GM23338 (cell line): ENCODE data around the gene RCSD1. TPM values are rescaled to one million over a fixed set of nuclear protein-coding genes. Genes with fewer than 3 reads are reported as not detected.

Source experiments
- ATAC-seq: fragments of 200-7000 bp; cut with Tn5 transposase; 3 replicates; pipeline ENCODE4 v1.9.1; 2020
- DNase-seq: peaks from one replicate; pipeline ENCODE4 v3.0.0-alpha.2; 2015; ENCODE audit warnings: low spot score
- H2AFZ ChIP-seq: fragments of 200-600 bp; sonication (generic); 2 replicates; pipeline ENCODE4 v1.8.0; 2016; ENCODE audit warnings: antibody characterized with exemption, mild to moderate bottlenecking, moderate library complexity
- H3F3A ChIP-seq: fragments of 200-600 bp; sonication (generic); replicated peaks from 2 replicates; pipeline ENCODE4 v1.8.0; 2017; ENCODE audit warnings: antibody characterized with exemption, mixed run types, low read depth
- H3K27ac ChIP-seq: fragments of 200-600 bp; sonication (generic); 2 replicates; pipeline ENCODE4 v1.6.1; 2016; ENCODE audit warnings: low read depth
- H3K27me3 ChIP-seq: fragments of 200-600 bp; sonication (generic); 2 replicates; pipeline ENCODE4 v1.8.0; 2016; ENCODE audit warnings: mild to moderate bottlenecking, mixed run types, moderate library complexity; ENCODE audit not compliant: insufficient read depth
- H3K36me3 ChIP-seq: fragments of 200-600 bp; sonication (generic); 2 replicates; pipeline ENCODE4 v1.8.0; 2016; ENCODE audit warnings: mild to moderate bottlenecking; ENCODE audit not compliant: insufficient read depth
- H3K4me1 ChIP-seq: fragments of 200-600 bp; sonication (generic); 2 replicates; pipeline ENCODE4 v1.8.0; 2016; ENCODE audit warnings: mild to moderate bottlenecking, moderate library complexity; ENCODE audit not compliant: insufficient read depth
- H3K4me2 ChIP-seq: fragments of 200-600 bp; sonication (generic); 2 replicates; pipeline ENCODE4 v1.7.1; 2017; ENCODE audit warnings: mixed run types
- H3K4me3 ChIP-seq: fragments of 200-600 bp; sonication (generic); 2 replicates; pipeline ENCODE4 v1.6.1; 2016; ENCODE audit warnings: mixed run types
- H3K79me2 ChIP-seq: fragments of 200-600 bp; sonication (generic); replicated peaks from 2 replicates; pipeline ENCODE4 v1.8.0; 2017; ENCODE audit warnings: mild to moderate bottlenecking; ENCODE audit not compliant: insufficient read depth
- H3K9me2 ChIP-seq: fragments of 200-600 bp; sonication (generic); 2 replicates; pipeline ENCODE4 v1.8.0; 2017; ENCODE audit not compliant: insufficient read depth
- H4K20me1 ChIP-seq: fragments of 200-600 bp; sonication (generic); replicated peaks from 2 replicates; pipeline ENCODE4 v1.8.0; 2017; ENCODE audit warnings: mild to moderate bottlenecking; ENCODE audit not compliant: insufficient read depth
- H3K27ac Mint-ChIP-seq: 2 replicates; pipeline ENCODE4 v1.8.0; 2020; ENCODE audit warnings: inconsistent platforms, mild to moderate bottlenecking, moderate library complexity, mixed read lengths
- H3K27me3 Mint-ChIP-seq: 3 replicates; pipeline ENCODE4 v1.8.0; 2022; ENCODE audit warnings: low read depth, mild to moderate bottlenecking, moderate library complexity, mixed read lengths, inconsistent platforms; ENCODE audit not compliant: insufficient read depth, poor library complexity
- H3K36me3 Mint-ChIP-seq: 3 replicates; pipeline ENCODE4 v1.8.0; 2021; ENCODE audit warnings: low read depth, mild to moderate bottlenecking, inconsistent platforms, moderate library complexity, mixed read lengths
- H3K4me1 Mint-ChIP-seq: 3 replicates; pipeline ENCODE4 v1.8.0; 2020; ENCODE audit warnings: mild to moderate bottlenecking, inconsistent platforms, mixed read lengths
- H3K4me3 Mint-ChIP-seq: 3 replicates; pipeline ENCODE4 v1.8.0; 2021; ENCODE audit warnings: moderate library complexity, mild to moderate bottlenecking, inconsistent platforms, mixed read lengths
- H3K9me3 Mint-ChIP-seq: 3 replicates; pipeline ENCODE4 v1.8.0; 2020; ENCODE audit warnings: moderate library complexity, mild to moderate bottlenecking, inconsistent platforms, mixed read lengths
- CREB1 ChIP-seq: fragments of 250-450 bp; sonication (Bioruptor Pico); IDR thresholded peaks from 2 replicates; pipeline ENCODE4 v1.5.0; 2020; ENCODE audit warnings: low read depth, mild to moderate bottlenecking, moderate library complexity
- ETS1 ChIP-seq: IDR thresholded peaks from 2 replicates; pipeline ENCODE4 v1.6.1; 2016; ENCODE audit warnings: antibody characterized with exemption
- EZH2 ChIP-seq: fragments of 200-600 bp; sonication (generic); IDR thresholded peaks from one replicate; pipeline ENCODE4 v1.8.0; 2017; ENCODE audit warnings: antibody characterized with exemption, mild to moderate bottlenecking, low read depth; ENCODE audit not compliant: unreplicated experiment
- EZH2phosphoT487 ChIP-seq: fragments of 200-600 bp; sonication (generic); IDR thresholded peaks from one replicate; pipeline ENCODE4 v1.8.1; 2018; ENCODE audit warnings: antibody characterized with exemption; ENCODE audit not compliant: unreplicated experiment
- JUNB ChIP-seq: IDR thresholded peaks from one replicate; pipeline ENCODE4 v1.6.1; 2016; ENCODE audit warnings: antibody characterized with exemption; ENCODE audit not compliant: unreplicated experiment
- NANOG ChIP-seq: IDR thresholded peaks from 2 replicates; pipeline ENCODE4 v1.6.1; 2016; ENCODE audit warnings: antibody characterized with exemption, borderline replicate concordance
- POLR2AphosphoS5 ChIP-seq: IDR thresholded peaks from 2 replicates; pipeline ENCODE4 v1.6.1; 2016; ENCODE audit warnings: antibody characterized with exemption, low read depth
- STAT1 ChIP-seq: IDR thresholded peaks from one replicate; pipeline ENCODE4 v1.6.1; 2016; ENCODE audit warnings: antibody characterized with exemption; ENCODE audit not compliant: unreplicated experiment
- ZNF114 ChIP-seq: fragments of 250-450 bp; sonication (Bioruptor Pico); IDR thresholded peaks from 2 replicates; pipeline ENCODE4 v1.5.0; 2020; ENCODE audit warnings: mild to moderate bottlenecking, moderate library complexity
- ZNF331 ChIP-seq: fragments of 250-450 bp; sonication (Bioruptor Pico); IDR thresholded peaks from 2 replicates; pipeline ENCODE4 v1.5.0; 2020; ENCODE audit warnings: low read depth, mild to moderate bottlenecking, moderate library complexity
- polyA plus RNA-seq: library from polyadenylated mRNA; unstranded; fragments of >200 nt; fragmentation: Nextera tagmentation; extraction: Ambion mirVana; gene quantifications from 2 replicates; pipeline ENCODE4 v1.2.1, GENCODE V29; 2016
- total RNA-seq: library from RNA; depleted of rRNA; stranded (reverse); fragments of >200 nt; shearing (Covaris generic); gene quantifications from 2 replicates; pipeline ENCODE4 v1.2.3, GENCODE V29; 2014
- TF ChIP-seq, protein P1 (sequence below): IDR thresholded peaks from one replicate; pipeline ENCODE4 v1.6.1; 2018; ENCODE audit warnings: antibody characterized with exemption; ENCODE audit not compliant: unreplicated experiment
- TF ChIP-seq, protein P2 (sequence below): fragments of 250-450 bp; sonication (Bioruptor Pico); IDR thresholded peaks from 2 replicates; pipeline ENCODE4 v1.5.0; 2020; ENCODE audit warnings: mild to moderate bottlenecking, moderate library complexity
- TF ChIP-seq, protein P3 (sequence below), 2 experiments: fragments of 200-600 bp in 1 of 2; sonication (generic) in 1 of 2; conservative IDR thresholded peaks; 2 replicates each; pipeline versions ENCODE4 v1.5.1 to v1.6.1; 2016 to 2017; ENCODE audit warnings: antibody characterized with exemption in 2 of 2, low read depth in 2 of 2, mild to moderate bottlenecking in 2 of 2, moderate library complexity in 1 of 2

Gene RCSD1
- total and polyA plus RNA-seq, 2 experiments from 2014 or later, result 0.18 to 0.73 TPM

DNA sequence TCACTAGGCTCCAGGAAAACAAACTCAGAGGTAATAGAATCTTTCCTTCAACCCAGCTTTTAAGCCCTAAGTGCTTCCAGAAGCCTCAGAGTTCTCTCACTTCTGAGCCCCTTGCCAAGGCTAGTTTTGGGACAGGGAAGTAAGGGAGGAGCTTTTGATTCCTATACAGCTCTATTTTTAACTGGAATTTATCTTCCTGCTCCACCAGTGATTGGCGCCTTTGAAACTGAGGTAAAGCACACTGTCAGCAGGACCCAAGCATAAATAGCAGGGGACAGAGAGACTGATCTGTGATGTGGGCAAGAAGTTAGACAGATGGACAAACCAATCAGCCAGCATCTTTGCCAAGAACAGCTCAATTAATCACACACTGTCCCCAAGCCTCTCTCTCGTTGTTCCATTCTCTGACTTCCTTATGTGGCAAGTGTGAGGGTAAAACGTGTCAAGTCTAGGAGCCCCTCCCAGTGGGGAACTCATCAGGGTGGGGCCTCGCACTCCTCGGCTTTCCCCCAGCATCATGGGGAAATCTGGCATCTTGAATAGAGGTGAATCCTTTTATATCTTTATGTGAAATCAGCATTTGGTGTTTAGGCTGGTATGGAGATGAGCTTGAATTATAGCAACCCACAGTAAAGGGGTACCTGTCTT lies 51.5 kb downstream of the RCSD1 start:
- TF ChIP-seq ZNF114 (no peak), ZNF331 (CRISPR knock-in tag) (no peak), EZH2phosphoT487 (no peak), CREB1 (CRISPR knock-in tag) (no peak), EZH2 (no peak), NANOG (no peak), ETS1 (no peak), POLR2AphosphoS5 (no peak), JUNB (no peak), STAT1 (no peak)
- TF ChIP-seq, protein P1, sequence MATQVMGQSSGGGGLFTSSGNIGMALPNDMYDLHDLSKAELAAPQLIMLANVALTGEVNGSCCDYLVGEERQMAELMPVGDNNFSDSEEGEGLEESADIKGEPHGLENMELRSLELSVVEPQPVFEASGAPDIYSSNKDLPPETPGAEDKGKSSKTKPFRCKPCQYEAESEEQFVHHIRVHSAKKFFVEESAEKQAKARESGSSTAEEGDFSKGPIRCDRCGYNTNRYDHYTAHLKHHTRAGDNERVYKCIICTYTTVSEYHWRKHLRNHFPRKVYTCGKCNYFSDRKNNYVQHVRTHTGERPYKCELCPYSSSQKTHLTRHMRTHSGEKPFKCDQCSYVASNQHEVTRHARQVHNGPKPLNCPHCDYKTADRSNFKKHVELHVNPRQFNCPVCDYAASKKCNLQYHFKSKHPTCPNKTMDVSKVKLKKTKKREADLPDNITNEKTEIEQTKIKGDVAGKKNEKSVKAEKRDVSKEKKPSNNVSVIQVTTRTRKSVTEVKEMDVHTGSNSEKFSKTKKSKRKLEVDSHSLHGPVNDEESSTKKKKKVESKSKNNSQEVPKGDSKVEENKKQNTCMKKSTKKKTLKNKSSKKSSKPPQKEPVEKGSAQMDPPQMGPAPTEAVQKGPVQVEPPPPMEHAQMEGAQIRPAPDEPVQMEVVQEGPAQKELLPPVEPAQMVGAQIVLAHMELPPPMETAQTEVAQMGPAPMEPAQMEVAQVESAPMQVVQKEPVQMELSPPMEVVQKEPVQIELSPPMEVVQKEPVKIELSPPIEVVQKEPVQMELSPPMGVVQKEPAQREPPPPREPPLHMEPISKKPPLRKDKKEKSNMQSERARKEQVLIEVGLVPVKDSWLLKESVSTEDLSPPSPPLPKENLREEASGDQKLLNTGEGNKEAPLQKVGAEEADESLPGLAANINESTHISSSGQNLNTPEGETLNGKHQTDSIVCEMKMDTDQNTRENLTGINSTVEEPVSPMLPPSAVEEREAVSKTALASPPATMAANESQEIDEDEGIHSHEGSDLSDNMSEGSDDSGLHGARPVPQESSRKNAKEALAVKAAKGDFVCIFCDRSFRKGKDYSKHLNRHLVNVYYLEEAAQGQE, result no peak
- TF ChIP-seq, protein P2, sequence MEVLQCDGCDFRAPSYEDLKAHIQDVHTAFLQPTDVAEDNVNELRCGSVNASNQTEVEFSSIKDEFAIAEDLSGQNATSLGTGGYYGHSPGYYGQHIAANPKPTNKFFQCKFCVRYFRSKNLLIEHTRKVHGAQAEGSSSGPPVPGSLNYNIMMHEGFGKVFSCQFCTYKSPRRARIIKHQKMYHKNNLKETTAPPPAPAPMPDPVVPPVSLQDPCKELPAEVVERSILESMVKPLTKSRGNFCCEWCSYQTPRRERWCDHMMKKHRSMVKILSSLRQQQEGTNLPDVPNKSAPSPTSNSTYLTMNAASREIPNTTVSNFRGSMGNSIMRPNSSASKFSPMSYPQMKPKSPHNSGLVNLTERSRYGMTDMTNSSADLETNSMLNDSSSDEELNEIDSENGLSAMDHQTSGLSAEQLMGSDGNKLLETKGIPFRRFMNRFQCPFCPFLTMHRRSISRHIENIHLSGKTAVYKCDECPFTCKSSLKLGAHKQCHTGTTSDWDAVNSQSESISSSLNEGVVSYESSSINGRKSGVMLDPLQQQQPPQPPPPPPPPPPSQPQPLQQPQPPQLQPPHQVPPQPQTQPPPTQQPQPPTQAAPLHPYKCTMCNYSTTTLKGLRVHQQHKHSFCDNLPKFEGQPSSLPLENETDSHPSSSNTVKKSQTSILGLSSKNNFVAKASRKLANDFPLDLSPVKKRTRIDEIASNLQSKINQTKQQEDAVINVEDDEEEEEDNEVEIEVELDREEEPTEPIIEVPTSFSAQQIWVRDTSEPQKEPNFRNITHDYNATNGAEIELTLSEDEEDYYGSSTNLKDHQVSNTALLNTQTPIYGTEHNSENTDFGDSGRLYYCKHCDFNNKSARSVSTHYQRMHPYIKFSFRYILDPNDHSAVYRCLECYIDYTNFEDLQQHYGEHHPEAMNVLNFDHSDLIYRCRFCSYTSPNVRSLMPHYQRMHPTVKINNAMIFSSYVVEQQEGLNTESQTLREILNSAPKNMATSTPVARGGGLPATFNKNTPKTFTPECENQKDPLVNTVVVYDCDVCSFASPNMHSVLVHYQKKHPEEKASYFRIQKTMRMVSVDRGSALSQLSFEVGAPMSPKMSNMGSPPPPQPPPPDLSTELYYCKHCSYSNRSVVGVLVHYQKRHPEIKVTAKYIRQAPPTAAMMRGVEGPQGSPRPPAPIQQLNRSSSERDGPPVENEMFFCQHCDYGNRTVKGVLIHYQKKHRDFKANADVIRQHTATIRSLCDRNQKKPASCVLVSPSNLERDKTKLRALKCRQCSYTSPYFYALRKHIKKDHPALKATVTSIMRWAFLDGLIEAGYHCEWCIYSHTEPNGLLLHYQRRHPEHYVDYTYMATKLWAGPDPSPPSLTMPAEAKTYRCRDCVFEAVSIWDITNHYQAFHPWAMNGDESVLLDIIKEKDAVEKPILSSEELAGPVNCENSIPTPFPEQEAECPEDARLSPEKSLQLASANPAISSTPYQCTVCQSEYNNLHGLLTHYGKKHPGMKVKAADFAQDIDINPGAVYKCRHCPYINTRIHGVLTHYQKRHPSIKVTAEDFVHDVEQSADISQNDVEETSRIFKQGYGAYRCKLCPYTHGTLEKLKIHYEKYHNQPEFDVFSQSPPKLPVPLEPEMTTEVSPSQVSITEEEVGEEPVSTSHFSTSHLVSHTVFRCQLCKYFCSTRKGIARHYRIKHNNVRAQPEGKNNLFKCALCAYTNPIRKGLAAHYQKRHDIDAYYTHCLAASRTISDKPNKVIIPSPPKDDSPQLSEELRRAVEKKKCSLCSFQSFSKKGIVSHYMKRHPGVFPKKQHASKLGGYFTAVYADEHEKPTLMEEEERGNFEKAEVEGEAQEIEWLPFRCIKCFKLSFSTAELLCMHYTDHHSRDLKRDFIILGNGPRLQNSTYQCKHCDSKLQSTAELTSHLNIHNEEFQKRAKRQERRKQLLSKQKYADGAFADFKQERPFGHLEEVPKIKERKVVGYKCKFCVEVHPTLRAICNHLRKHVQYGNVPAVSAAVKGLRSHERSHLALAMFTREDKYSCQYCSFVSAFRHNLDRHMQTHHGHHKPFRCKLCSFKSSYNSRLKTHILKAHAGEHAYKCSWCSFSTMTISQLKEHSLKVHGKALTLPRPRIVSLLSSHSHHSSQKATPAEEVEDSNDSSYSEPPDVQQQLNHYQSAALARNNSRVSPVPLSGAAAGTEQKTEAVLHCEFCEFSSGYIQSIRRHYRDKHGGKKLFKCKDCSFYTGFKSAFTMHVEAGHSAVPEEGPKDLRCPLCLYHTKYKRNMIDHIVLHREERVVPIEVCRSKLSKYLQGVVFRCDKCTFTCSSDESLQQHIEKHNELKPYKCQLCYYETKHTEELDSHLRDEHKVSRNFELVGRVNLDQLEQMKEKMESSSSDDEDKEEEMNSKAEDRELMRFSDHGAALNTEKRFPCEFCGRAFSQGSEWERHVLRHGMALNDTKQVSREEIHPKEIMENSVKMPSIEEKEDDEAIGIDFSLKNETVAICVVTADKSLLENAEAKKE (CRISPR knock-in tag), result no peak
- TF ChIP-seq, protein P3, sequence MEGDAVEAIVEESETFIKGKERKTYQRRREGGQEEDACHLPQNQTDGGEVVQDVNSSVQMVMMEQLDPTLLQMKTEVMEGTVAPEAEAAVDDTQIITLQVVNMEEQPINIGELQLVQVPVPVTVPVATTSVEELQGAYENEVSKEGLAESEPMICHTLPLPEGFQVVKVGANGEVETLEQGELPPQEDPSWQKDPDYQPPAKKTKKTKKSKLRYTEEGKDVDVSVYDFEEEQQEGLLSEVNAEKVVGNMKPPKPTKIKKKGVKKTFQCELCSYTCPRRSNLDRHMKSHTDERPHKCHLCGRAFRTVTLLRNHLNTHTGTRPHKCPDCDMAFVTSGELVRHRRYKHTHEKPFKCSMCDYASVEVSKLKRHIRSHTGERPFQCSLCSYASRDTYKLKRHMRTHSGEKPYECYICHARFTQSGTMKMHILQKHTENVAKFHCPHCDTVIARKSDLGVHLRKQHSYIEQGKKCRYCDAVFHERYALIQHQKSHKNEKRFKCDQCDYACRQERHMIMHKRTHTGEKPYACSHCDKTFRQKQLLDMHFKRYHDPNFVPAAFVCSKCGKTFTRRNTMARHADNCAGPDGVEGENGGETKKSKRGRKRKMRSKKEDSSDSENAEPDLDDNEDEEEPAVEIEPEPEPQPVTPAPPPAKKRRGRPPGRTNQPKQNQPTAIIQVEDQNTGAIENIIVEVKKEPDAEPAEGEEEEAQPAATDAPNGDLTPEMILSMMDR (conservative IDR thresholded peaks at IDR 0.05; ENCODE audit: low read depth in 2 of 2), result no peak

More for the DNA sequence above, 51.5 kb downstream of the RCSD1 start:
- H3K27me3 ChIP-seq, result no peaks in the 10 kb centered on the region
- no peak overlapping the region for H3K4me3 ChIP-seq
- H3K9me2 ChIP-seq, result no peaks in the 10 kb centered on the region
- ATAC-seq (no peak), DNase-seq (no peak)
- Mint-ChIP-seq H3K4me3 (no peak overlapping the region), H3K27ac (no peak overlapping the region), H3K36me3 (no peaks in the 10 kb centered on the region), H3K4me1 (peaks cover 25% of the 10 kb centered on the region), H3K27me3 (peaks cover 10% of the 10 kb centered on the region), H3K9me3 (no peaks in the 10 kb centered on the region)
- H3K79me2 ChIP-seq, result no peaks in the 10 kb centered on the region
- no peak overlapping the region for H2AFZ ChIP-seq
- no peak overlapping the region for H3K4me2 ChIP-seq
- H4K20me1 ChIP-seq, result no peaks in the 10 kb centered on the region
- no peak overlapping the region for H3K27ac ChIP-seq
- H3K4me1 ChIP-seq, result peaks cover 20% of the 10 kb centered on the region
- no peaks in the 10 kb centered on the region for H3K36me3 ChIP-seq
- H3F3A ChIP-seq, result no peaks in the 10 kb centered on the region
